ENCODE results near the gene PTRH1. TPM values are rescaled to one million over a fixed set of nuclear protein-coding genes. Genes with fewer than 3 reads are reported as not detected.

Gene PTRH1
- polyA plus RNA-seq, 1 donor = 6.4 TPM

GRCh38 chr9:127697575-127697974 is 17.9 kb downstream of the PTRH1 start:
- no peak for DNase-seq (ENCODE audit: low read depth)

- no peak for DNase-seq (ENCODE audit: low read depth)
These were observed 20.4 kb downstream of the PTRH1 start for GRCh38 chr9:127694890-127695720.

GRCh38 chr9:127693697-127694096 is 21.8 kb downstream of the PTRH1 start:
- DNase-seq (ENCODE audit: low read depth) = no peak

GRCh38 chr9:127693143-127693542 is 22.3 kb downstream of the PTRH1 start:
- DNase-seq (ENCODE audit: low read depth) = no peak

- DNase-seq (ENCODE audit: low read depth) = no peak
These were observed 23.4 kb downstream of the PTRH1 start for GRCh38 chr9:127692071-127692470.

GRCh38 chr9:127690735-127691134 is 24.7 kb downstream of the PTRH1 start:
- DNase-seq (ENCODE audit: low read depth) = no peak

GRCh38 chr9:127689329-127690000 is 26.0 kb downstream of the PTRH1 start:
- no peak for DNase-seq (ENCODE audit: low read depth)

GRCh38 chr9:127686461-127687393 is 28.7 kb downstream of the PTRH1 start:
- no peak for DNase-seq (ENCODE audit: low read depth)

GRCh38 chr9:127684576-127684975 is 30.9 kb downstream of the PTRH1 start:
- DNase-seq (ENCODE audit: low read depth) = no peak

- no peak for DNase-seq (ENCODE audit: low read depth)
These were observed 31.7 kb downstream of the PTRH1 start for GRCh38 chr9:127683723-127684122.

GRCh38 chr9:127682351-127683136 is 32.9 kb downstream of the PTRH1 start:
- DNase-seq (ENCODE audit: low read depth) = no peak

GRCh38 chr9:127680846-127681245 is 34.6 kb downstream of the PTRH1 start:
- DNase-seq (ENCODE audit: low read depth) = no peak

GRCh38 chr9:127680226-127680625 is 35.2 kb downstream of the PTRH1 start:
- no peak for DNase-seq (ENCODE audit: low read depth)

GRCh38 chr9:127679506-127679905 is 36.0 kb downstream of the PTRH1 start:
- no peak for DNase-seq (ENCODE audit: low read depth)

- no peak for DNase-seq (ENCODE audit: low read depth)
These were observed 38.8 kb downstream of the PTRH1 start for GRCh38 chr9:127676638-127677037.

- no peak for DNase-seq (ENCODE audit: low read depth)
These were observed 42.2 kb downstream of the PTRH1 start for GRCh38 chr9:127673234-127673633.

- no peak for DNase-seq (ENCODE audit: low read depth)
These were observed 47.6 kb downstream of the PTRH1 start for GRCh38 chr9:127667906-127668305.

GRCh38 chr9:127667127-127667844 is 48.2 kb downstream of the PTRH1 start:
- no peak for DNase-seq (ENCODE audit: low read depth)

- DNase-seq (ENCODE audit: low read depth) = no peak
These were observed 50.6 kb downstream of the PTRH1 start for GRCh38 chr9:127664678-127665507.

- DNase-seq (ENCODE audit: low read depth) = no peak
These were observed 51.2 kb downstream of the PTRH1 start for GRCh38 chr9:127664324-127664677.

All from forelimb muscle (tissue), 1 donor.